RWPE1 (cell line): ENCODE data around the gene SLC38A10.

Experiments
- CTCF ChIA-PET: fragments of 350-600 bp; sonication (Branson Sonifier 250); formaldehyde crosslinking; extraction: SDS; loops from one replicate; lab custom pipeline; 2021; lab: Yijun Ruan, JAX
- POLR2A ChIA-PET: fragments of 400-600 bp; formaldehyde crosslinking; extraction: SDS; loops from one replicate; lab custom pipeline; 2020; ENCODE audit warnings: antibody characterized with exemption; ENCODE audit not compliant: low non-redundant PET; lab: Yijun Ruan, JAX
- DNase-seq: peaks from one replicate; pipeline ENCODE4 v3.0.0; 2012; ENCODE audit warnings: low spot score
- H3K27ac ChIP-seq: fragments of 450-650 bp; 2 replicates; pipeline ENCODE4 v1.5.1; 2017
- CTCF ChIP-seq: fragments of 450-650 bp; conservative IDR thresholded peaks from 2 replicates; pipeline ENCODE4 v1.5.1; 2017; ENCODE audit warnings: low read depth, mild to moderate bottlenecking

Gene SLC38A10

GRCh38 chr17:81213978-81214377, 81.1 kb downstream of the SLC38A10 start:
- CTCF ChIA-PET: no interaction called here
- 0 out of 2 replicates have a peak overlapping the region, but pooled peaks have one; percentile 26 for H3K27ac ChIP-seq
- POLR2A ChIA-PET: no interaction called here
- DNase-seq: no peak
- TF ChIP-seq CTCF: no peak

DNA sequence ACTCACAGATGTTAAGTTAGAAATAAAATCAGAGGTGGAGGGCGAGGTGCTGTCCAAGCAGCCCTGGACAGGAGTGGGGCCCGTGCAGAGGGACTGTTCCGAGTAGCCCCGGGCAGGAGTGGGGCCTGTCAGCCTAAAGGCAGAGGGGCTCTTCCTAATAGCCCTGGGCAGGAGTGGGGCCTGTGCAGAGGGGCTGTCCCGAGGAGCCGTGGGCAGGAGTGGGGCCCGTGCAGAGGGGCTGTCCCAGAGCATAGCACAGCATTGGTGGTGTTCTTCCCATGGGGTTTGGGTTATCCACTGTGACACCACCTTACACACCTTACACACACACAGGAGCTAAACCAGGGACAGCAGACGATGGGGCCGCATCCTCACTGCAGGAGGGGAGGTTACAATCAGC, 82.7 kb downstream of the SLC38A10 start:
- no peak for TF ChIP-seq CTCF
- DNase-seq: no peak
- POLR2A ChIA-PET: no interaction called here
- H3K27ac ChIP-seq: no peak overlapping the region
- CTCF ChIA-PET: interaction anchor here (1.2 kb wide), 1 partner anchor 9 kb away, joined by 3 read pairs; no protein-coding TSS in a partner anchor

DNA sequence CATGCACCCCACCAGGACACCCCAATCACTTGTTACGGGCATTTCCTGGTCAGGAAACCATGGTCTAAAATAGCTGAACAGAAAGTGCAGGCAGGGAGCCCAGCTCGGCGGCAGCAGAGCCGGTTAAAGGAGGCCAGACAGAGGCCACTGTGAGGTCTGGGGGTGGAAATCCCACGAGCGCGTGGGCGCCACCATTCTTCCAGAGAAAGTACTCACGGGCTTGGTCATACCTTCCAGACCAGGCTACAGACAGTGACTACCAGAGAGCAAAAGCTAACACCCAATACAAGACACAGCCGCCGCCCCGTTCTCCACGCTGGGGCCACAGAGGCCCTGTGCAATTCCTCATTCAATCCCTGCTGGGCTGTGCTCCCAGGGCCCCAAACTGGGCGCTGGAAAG, 84.2 kb downstream of the SLC38A10 start:
- POLR2A ChIA-PET: no interaction called here

GRCh38 chr17:81210466-81210865, 84.6 kb downstream of the SLC38A10 start:
- H3K27ac ChIP-seq: no peak overlapping the region; the same call in 1 of the 2 replicates
- no peak for TF ChIP-seq CTCF
- no peak for DNase-seq
- CTCF ChIA-PET: interaction anchor here (0.6 kb wide), 1 partner anchor 657 kb away, joined by 5 read pairs; no protein-coding TSS in a partner anchor
- POLR2A ChIA-PET: no interaction called here

More for the DNA sequence above, 84.2 kb downstream of the SLC38A10 start:
- no peak for DNase-seq
- CTCF ChIA-PET: interaction anchor here (0.6 kb wide), 1 partner anchor 658 kb away, joined by 5 read pairs; no protein-coding TSS in a partner anchor
- no peak for TF ChIP-seq CTCF
- peak overlapping the region; percentile 39 for H3K27ac ChIP-seq

GRCh38 chr17:81209141-81209540, 86.0 kb downstream of the SLC38A10 start:
- H3K27ac ChIP-seq: peak overlapping the region; percentile 40; the same call in 1 of the 2 replicates
- POLR2A ChIA-PET: no interaction called here
- TF ChIP-seq CTCF: no peak
- CTCF ChIA-PET: no interaction called here
- DNase-seq: no peak

- no peak for TF ChIP-seq CTCF
- peak overlapping the region; percentile 40; the same call in 1 of the 2 replicates for H3K27ac ChIP-seq
- DNase-seq: no peak
- ChIA-PET CTCF (no interaction called here), POLR2A (no interaction called here)
Measured at GRCh38 chr17:81208651-81209050, 86.5 kb downstream of the SLC38A10 start.
